ENCODE measurements around the gene SLC25A42. TPM values are rescaled to one million over a fixed set of nuclear protein-coding genes. Genes with fewer than 3 reads are reported as not detected.
A peak's percentile ranks its signal among the peaks of the same experiment; 100 is the strongest.

SLC25A42 gene
- total and polyA plus RNA-seq, 2 of the 13 experiments (the other 11 are each of a cell fraction or from before 2014, with no cell fraction given), result 12.8 to 18.3 TPM

GRCh38 chr19:19138109-19138981 is 74.6 kb downstream of the SLC25A42 start, which contains the start of gene TMEM161A (continued):
- TF ChIP-seq, protein P1, sequence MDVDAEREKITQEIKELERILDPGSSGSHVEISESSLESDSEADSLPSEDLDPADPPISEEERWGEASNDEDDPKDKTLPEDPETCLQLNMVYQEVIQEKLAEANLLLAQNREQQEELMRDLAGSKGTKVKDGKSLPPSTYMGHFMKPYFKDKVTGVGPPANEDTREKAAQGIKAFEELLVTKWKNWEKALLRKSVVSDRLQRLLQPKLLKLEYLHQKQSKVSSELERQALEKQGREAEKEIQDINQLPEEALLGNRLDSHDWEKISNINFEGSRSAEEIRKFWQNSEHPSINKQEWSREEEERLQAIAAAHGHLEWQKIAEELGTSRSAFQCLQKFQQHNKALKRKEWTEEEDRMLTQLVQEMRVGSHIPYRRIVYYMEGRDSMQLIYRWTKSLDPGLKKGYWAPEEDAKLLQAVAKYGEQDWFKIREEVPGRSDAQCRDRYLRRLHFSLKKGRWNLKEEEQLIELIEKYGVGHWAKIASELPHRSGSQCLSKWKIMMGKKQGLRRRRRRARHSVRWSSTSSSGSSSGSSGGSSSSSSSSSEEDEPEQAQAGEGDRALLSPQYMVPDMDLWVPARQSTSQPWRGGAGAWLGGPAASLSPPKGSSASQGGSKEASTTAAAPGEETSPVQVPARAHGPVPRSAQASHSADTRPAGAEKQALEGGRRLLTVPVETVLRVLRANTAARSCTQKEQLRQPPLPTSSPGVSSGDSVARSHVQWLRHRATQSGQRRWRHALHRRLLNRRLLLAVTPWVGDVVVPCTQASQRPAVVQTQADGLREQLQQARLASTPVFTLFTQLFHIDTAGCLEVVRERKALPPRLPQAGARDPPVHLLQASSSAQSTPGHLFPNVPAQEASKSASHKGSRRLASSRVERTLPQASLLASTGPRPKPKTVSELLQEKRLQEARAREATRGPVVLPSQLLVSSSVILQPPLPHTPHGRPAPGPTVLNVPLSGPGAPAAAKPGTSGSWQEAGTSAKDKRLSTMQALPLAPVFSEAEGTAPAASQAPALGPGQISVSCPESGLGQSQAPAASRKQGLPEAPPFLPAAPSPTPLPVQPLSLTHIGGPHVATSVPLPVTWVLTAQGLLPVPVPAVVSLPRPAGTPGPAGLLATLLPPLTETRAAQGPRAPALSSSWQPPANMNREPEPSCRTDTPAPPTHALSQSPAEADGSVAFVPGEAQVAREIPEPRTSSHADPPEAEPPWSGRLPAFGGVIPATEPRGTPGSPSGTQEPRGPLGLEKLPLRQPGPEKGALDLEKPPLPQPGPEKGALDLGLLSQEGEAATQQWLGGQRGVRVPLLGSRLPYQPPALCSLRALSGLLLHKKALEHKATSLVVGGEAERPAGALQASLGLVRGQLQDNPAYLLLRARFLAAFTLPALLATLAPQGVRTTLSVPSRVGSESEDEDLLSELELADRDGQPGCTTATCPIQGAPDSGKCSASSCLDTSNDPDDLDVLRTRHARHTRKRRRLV (CRISPR knock-in tag; IDR thresholded peaks at IDR 0.05), result no peak
- no peak; the same call in 1 of the 2 replicates for TF ChIP-seq ZNF710 (CRISPR knock-in tag; IDR thresholded peaks at IDR 0.05; ENCODE audit: borderline replicate concordance)
- TF ChIP-seq BRCA1 (CRISPR knock-in tag; IDR thresholded peaks at IDR 0.05), result no peak
- no peak for TF ChIP-seq ZNF850 (CRISPR knock-in tag; conservative IDR thresholded peaks at IDR 0.05)
- TF ChIP-seq ZBTB1 (CRISPR knock-in tag; IDR thresholded peaks at IDR 0.05; ENCODE audit: borderline replicate concordance), result no peak
- TF ChIP-seq ZNF142 (CRISPR knock-in tag; IDR thresholded peaks at IDR 0.05), result peak; percentile 68; the same call in 1 of the 2 replicates
- TF ChIP-seq, protein P2, sequence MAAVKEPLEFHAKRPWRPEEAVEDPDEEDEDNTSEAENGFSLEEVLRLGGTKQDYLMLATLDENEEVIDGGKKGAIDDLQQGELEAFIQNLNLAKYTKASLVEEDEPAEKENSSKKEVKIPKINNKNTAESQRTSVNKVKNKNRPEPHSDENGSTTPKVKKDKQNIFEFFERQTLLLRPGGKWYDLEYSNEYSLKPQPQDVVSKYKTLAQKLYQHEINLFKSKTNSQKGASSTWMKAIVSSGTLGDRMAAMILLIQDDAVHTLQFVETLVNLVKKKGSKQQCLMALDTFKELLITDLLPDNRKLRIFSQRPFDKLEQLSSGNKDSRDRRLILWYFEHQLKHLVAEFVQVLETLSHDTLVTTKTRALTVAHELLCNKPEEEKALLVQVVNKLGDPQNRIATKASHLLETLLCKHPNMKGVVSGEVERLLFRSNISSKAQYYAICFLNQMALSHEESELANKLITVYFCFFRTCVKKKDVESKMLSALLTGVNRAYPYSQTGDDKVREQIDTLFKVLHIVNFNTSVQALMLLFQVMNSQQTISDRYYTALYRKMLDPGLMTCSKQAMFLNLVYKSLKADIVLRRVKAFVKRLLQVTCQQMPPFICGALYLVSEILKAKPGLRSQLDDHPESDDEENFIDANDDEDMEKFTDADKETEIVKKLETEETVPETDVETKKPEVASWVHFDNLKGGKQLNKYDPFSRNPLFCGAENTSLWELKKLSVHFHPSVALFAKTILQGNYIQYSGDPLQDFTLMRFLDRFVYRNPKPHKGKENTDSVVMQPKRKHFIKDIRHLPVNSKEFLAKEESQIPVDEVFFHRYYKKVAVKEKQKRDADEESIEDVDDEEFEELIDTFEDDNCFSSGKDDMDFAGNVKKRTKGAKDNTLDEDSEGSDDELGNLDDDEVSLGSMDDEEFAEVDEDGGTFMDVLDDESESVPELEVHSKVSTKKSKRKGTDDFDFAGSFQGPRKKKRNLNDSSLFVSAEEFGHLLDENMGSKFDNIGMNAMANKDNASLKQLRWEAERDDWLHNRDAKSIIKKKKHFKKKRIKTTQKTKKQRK (IDR thresholded peaks at IDR 0.05; ENCODE audit: low read length), result no peak
- no peak for TF ChIP-seq ZNF652 (CRISPR knock-in tag; IDR thresholded peaks at IDR 0.05; ENCODE audit: borderline replicate concordance, low read depth)
- no peak for TF ChIP-seq GPN1 (CRISPR knock-in tag; IDR thresholded peaks at IDR 0.05; ENCODE audit: borderline replicate concordance)
- TF ChIP-seq CHD4 (IDR thresholded peaks at IDR 0.05; ENCODE audit: borderline replicate concordance, low read length), result peak; percentile 92; the same call in 1 of the 2 replicates
- no peak for TF ChIP-seq ZNF552 (CRISPR knock-in tag; IDR thresholded peaks at IDR 0.05; ENCODE audit: borderline replicate concordance)

All from HepG2 (cell line).